ENCODE data around the gene MECP2.

DNA sequence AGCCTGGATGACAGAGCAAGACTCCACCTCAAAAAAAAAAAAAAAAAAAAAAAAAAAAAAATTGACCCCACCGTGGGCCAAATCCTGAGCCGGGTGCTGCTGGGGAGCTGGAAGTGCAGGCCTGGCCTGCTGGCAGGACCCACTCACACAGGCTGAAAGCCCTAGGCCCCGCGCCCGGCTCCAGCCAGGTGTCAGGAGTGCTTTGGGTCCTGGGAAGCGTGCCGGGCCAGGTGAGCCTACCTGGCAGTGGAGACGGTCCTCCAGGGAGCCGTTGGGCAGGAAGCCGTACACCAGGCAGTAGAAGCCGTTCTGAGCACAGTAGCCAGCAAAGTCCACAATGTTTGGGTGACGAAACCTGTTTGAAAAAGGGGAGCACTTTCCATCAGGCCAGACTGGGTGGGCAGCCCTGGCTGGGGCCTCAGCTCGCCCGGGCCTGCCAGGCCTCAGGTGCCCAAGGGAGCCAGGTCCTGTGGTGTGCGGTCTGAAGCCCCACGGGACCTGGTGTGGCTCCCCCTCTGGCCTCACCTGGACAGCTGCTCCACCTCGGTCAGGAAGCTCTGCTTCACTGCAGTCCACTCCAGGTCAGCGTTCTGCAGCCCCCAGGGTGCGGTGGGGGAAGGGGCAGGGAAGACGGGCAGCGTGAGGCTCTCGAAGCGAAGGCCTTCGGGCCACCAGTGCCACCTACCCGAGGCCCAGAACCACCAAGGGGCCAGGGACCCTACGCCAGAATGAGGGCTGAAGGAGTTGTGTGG is 79.6 kb downstream of the MECP2 start:
- TF ChIP-seq BHLHE40 (IDR thresholded peaks at IDR 0.05; ENCODE audit: low read depth, low read length) (no peak), POLR2A (IDR thresholded peaks at IDR 0.05; ENCODE audit: low read length) (no peak)
